Spleen (tissue), 7 donors: Measurements from ENCODE around the gene NTN1.

Experiments used
- POLR2A ChIP-seq, 3 donors: fragments of 450-650 bp; IDR thresholded peaks; one replicate each; pipeline ENCODE4 v1.5.1; 2017; ENCODE audit warnings: antibody characterized with exemption in 3 of 3, mild to moderate bottlenecking in 1 of 3
- POLR2AphosphoS5 ChIP-seq, 3 donors: sonication (generic); formaldehyde crosslinking; IDR thresholded peaks; one replicate each; pipeline ENCODE4 v1.5.1; 2017; ENCODE audit warnings: antibody characterized with exemption in 3 of 3
- TF ChIP-seq, protein P1 (sequence below), 11 experiments: fragments of 200-600 bp in 7 of 11; fragments of 450-650 bp in 4 of 11; sonication (generic) in 4 of 11; IDR thresholded peaks in 8 of 11; conservative IDR thresholded peaks in 3 of 11; 1 replicate in 7 of 11; 2 replicates in 4 of 11; pipeline versions ENCODE4 v1.4.0 to v1.8.0; 2016 to 2021; ENCODE audit warnings: antibody characterized with exemption in 11 of 11, inconsistent platforms in 4 of 11, mild to moderate bottlenecking in 1 of 11
- donor health status: DM: no; HTN: no; CAD: no; lungs with moderate emphysema.
- donor health status: DM: no; HTN: no; CAD: no.
- donor health status: DM: no; HTN: no; CAD: no.

DNA sequence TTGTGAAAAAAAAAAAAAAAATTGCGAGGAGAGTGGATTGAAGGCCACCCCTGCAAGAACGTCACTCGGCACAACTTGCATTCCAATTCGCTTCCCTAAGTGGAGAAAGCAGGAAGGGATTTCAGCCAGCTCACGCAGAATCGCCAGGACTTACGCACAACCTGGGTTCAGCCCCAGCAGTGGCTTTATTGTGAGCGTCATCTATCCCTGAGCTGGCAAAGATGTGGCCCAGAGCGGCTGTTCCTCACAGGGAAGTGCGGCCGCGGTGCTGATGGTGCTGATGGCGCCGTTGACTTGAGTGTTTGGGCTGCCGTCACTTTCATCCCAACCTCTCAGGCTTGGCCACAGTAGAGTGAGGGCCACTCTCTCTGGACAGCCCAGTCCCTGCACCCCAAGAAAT lies 197.6 kb downstream of the NTN1 start:
- TF ChIP-seq, protein P1, sequence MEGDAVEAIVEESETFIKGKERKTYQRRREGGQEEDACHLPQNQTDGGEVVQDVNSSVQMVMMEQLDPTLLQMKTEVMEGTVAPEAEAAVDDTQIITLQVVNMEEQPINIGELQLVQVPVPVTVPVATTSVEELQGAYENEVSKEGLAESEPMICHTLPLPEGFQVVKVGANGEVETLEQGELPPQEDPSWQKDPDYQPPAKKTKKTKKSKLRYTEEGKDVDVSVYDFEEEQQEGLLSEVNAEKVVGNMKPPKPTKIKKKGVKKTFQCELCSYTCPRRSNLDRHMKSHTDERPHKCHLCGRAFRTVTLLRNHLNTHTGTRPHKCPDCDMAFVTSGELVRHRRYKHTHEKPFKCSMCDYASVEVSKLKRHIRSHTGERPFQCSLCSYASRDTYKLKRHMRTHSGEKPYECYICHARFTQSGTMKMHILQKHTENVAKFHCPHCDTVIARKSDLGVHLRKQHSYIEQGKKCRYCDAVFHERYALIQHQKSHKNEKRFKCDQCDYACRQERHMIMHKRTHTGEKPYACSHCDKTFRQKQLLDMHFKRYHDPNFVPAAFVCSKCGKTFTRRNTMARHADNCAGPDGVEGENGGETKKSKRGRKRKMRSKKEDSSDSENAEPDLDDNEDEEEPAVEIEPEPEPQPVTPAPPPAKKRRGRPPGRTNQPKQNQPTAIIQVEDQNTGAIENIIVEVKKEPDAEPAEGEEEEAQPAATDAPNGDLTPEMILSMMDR (IDR thresholded peaks at IDR 0.05 in 8 of 11, conservative IDR thresholded peaks at IDR 0.05 in 3 of 11), result no peak
- no peak for TF ChIP-seq POLR2A (IDR thresholded peaks at IDR 0.05)
- no peak for TF ChIP-seq POLR2AphosphoS5 (IDR thresholded peaks at IDR 0.05)
